Astrocyte of the hippocampus (primary cell): ENCODE measurements around the gene SEC23B.
"Not testable (repeated sequence)": the region's sequence is repeated elsewhere in the genome, so short reads cannot be mapped to it uniquely, and the experiment has no call there.

Experiments
- DNase-seq: peaks from one replicate; pipeline ENCODE4 v3.0.0; 2011; ENCODE audit warnings: low read depth, low spot score

SEC23B gene

GRCh38 chr20:18507218-18508191 lies at the start of gene SEC23B:
Gene SEC23B, plus strand, starts transcription at chr20:18507940. Its CDS starts 2,896 bp downstream, at chr20:18510836.
- peak; percentile 99 for DNase-seq

GRCh38 chr20:18465536-18466200 lies 42.1 kb upstream of the SEC23B start:
- no peak for DNase-seq

- DNase-seq, result no peak
Observed at GRCh38 chr20:18466574-18466893, 41.2 kb upstream of the SEC23B start.

GRCh38 chr20:18466894-18467730 lies 40.6 kb upstream of the SEC23B start, which contains the start of the genes DZANK1 and POLR3F:
Gene DZANK1, minus strand, starts transcription at chr20:18467030. Its CDS starts 1,672 bp downstream, at chr20:18465358.
Gene POLR3F, plus strand, starts transcription at chr20:18467390. Its CDS starts 117 bp downstream, at chr20:18467507.
- DNase-seq, result peak; percentile 98

GRCh38 chr20:18477218-18477617 lies 30.5 kb upstream of the SEC23B start:
- DNase-seq, result no peak

GRCh38 chr20:18477821-18478220 lies 29.9 kb upstream of the SEC23B start:
- DNase-seq, result no peak

- no peak for DNase-seq
Observed at GRCh38 chr20:18481596-18481995, 26.1 kb upstream of the SEC23B start.

GRCh38 chr20:18488301-18488700 lies 19.4 kb upstream of the SEC23B start:
- DNase-seq, result no peak

- peak; percentile 32 for DNase-seq
Observed at GRCh38 chr20:18496042-18496441, 11.7 kb upstream of the SEC23B start.

- peak; percentile 93 for DNase-seq
Observed at GRCh38 chr20:18496740-18497592, 10.8 kb upstream of the SEC23B start, which contains the start of gene RBBP9. Gene RBBP9, minus strand, starts transcription at chr20:18497225. Its CDS starts 58 bp downstream, at chr20:18497167.

GRCh38 chr20:18497603-18498002 lies 10.1 kb upstream of the SEC23B start:
- DNase-seq, result no peak

- DNase-seq, result not testable (repeated sequence)
Observed at GRCh38 chr20:18501672-18502071, 6.1 kb upstream of the SEC23B start.

GRCh38 chr20:18504479-18505060 lies 3.2 kb upstream of the SEC23B start:
- DNase-seq, result no peak

- DNase-seq, result no peak
Observed at GRCh38 chr20:18506744-18507143, 996 bp upstream of the SEC23B start.

- DNase-seq, result no peak
Observed at GRCh38 chr20:18511571-18511970, 3.8 kb downstream of the SEC23B start.

- no peak for DNase-seq
Observed at GRCh38 chr20:18513208-18513607, 5.5 kb downstream of the SEC23B start.

GRCh38 chr20:18514127-18514526 lies 6.4 kb downstream of the SEC23B start:
- no peak for DNase-seq

- no peak for DNase-seq
Observed at GRCh38 chr20:18515973-18516372, 8.2 kb downstream of the SEC23B start.

GRCh38 chr20:18522066-18522465 lies 14.3 kb downstream of the SEC23B start:
- peak; percentile 61 for DNase-seq

GRCh38 chr20:18523066-18523465 lies 15.3 kb downstream of the SEC23B start:
- DNase-seq, result no peak
